Lung (tissue), 13 donors: ENCODE data around the gene KIF1A. TPM values are rescaled to one million over a fixed set of nuclear protein-coding genes. Genes with fewer than 3 reads are reported as not detected.

Experiments used
- ATAC-seq: fragments of 200-7000 bp; cut with Tn5 transposase; one replicate; pipeline ENCODE4 v1.9.1; 2020; ENCODE audit warnings: moderate number of reproducible peaks; ENCODE audit not compliant: insufficient read depth, low FRiP score
- DNase-seq, 3 donors: peaks; one replicate each; pipeline ENCODE4 v3.0.0-alpha.2; 2013 to 2017
- H3K27ac ChIP-seq, 2 donors: one replicate each; pipeline ENCODE4 v1.5.1; 2013; ENCODE audit warnings: mild to moderate bottlenecking in 2 of 2, moderate library complexity in 2 of 2, control low read depth in 1 of 2, inconsistent platforms in 1 of 2, low read depth in 1 of 2, low read length in 1 of 2
- H3K27me3 ChIP-seq, 3 donors: one replicate each; pipeline ENCODE4 v1.5.1; 2013; ENCODE audit warnings: low read length in 2 of 3; ENCODE audit not compliant: control insufficient read depth in 3 of 3, insufficient read depth in 3 of 3
- H3K36me3 ChIP-seq, 4 donors: one replicate each; pipeline ENCODE4 v1.5.1; 2013; ENCODE audit warnings: low read length in 4 of 4, mild to moderate bottlenecking in 1 of 4, moderate library complexity in 1 of 4; ENCODE audit not compliant: control insufficient read depth in 4 of 4, insufficient read depth in 4 of 4
- H3K4me1 ChIP-seq, 5 donors: one replicate each; pipeline ENCODE4 v1.5.1; 2013; ENCODE audit warnings: low read length in 5 of 5, mild to moderate bottlenecking in 2 of 5, moderate library complexity in 1 of 5; ENCODE audit not compliant: control insufficient read depth in 5 of 5, insufficient read depth in 5 of 5
- H3K4me3 ChIP-seq: one replicate; pipeline ENCODE4 v1.5.1; 2013; ENCODE audit warnings: mild to moderate bottlenecking, control low read depth, moderate library complexity
- H3K9ac ChIP-seq, 2 donors: one replicate each; pipeline ENCODE4 v1.5.1; 2013; ENCODE audit warnings: low read length in 2 of 2, control low read depth in 1 of 2; ENCODE audit not compliant: insufficient read depth in 1 of 2
- H3K9me3 ChIP-seq, 4 donors: one replicate each; pipeline ENCODE4 v1.5.1; 2013; ENCODE audit warnings: low read length in 3 of 4, mild to moderate bottlenecking in 1 of 4, moderate library complexity in 1 of 4; ENCODE audit not compliant: control insufficient read depth in 4 of 4, insufficient read depth in 3 of 4
- WGBS, 2 donors: extraction: QIAGEN DNeasy Blood & Tissue Kit; methylation state at CpG; one replicate each; pipeline ENCODE4 v1.1.7; 2013; 5-methylcytosine and 5-hydroxymethylcytosine counted together
- polyA plus RNA-seq, 2 donors: library from polyadenylated mRNA; stranded (reverse); fragments of 200-250 nt; gene quantifications; one replicate each; pipeline ENCODE4 v1.2.1, GENCODE V29; 2013
- small RNA-seq: library from RNA; depleted of rRNA; stranded (forward); fragments of <200 nt; gene quantifications from one replicate; pipeline ENCODE3, GENCODE V24; 2014; ENCODE audit warnings: low replicate concordance
- total RNA-seq, 2 donors: library from RNA; depleted of rRNA in 1 of 2; stranded (reverse); fragments of >200 nt in 1 of 2; gene quantifications; one replicate each; pipeline ENCODE4 v1.2.1, GENCODE V29; 2014 to 2021
- TF ChIP-seq, protein P1 (sequence below): IDR thresholded peaks from 2 replicates; pipeline ENCODE4 v1.5.1; 2012; ENCODE audit warnings: mild to moderate bottlenecking; ENCODE audit errors: control extremely low read depth, extremely low read depth
- donor health status: control.
- donor health status: control.
- donor health status: Bipolar disorder and iron deficiency.
- donor health status: healthy.
- donor health status: DM: yes; HTN: yes; CAD: no.

KIF1A gene
- total and polyA plus RNA-seq, 4 donors, result 0.14 to 2.3 (median 0.46) TPM

GRCh38 chr2:240664622-240665021 lies 155.4 kb downstream of the KIF1A start:
- H3K4me3 ChIP-seq, result no peak overlapping the region

More at GRCh38 chr2:240664622-240665021, 155.4 kb downstream of the KIF1A start:
- TF ChIP-seq, protein P1, sequence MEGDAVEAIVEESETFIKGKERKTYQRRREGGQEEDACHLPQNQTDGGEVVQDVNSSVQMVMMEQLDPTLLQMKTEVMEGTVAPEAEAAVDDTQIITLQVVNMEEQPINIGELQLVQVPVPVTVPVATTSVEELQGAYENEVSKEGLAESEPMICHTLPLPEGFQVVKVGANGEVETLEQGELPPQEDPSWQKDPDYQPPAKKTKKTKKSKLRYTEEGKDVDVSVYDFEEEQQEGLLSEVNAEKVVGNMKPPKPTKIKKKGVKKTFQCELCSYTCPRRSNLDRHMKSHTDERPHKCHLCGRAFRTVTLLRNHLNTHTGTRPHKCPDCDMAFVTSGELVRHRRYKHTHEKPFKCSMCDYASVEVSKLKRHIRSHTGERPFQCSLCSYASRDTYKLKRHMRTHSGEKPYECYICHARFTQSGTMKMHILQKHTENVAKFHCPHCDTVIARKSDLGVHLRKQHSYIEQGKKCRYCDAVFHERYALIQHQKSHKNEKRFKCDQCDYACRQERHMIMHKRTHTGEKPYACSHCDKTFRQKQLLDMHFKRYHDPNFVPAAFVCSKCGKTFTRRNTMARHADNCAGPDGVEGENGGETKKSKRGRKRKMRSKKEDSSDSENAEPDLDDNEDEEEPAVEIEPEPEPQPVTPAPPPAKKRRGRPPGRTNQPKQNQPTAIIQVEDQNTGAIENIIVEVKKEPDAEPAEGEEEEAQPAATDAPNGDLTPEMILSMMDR, result no peak
- Histone ChIP-seq H3K9me3 (peaks cover 4 to 5% (median 4%) of the 10 kb centered on the region in 4 donors), H3K27me3 (peaks cover 0 to 20% (median 16%) of the 10 kb centered on the region in 3 donors), H3K36me3 (no peaks in the 10 kb centered on the region), H3K27ac (no peak overlapping the region), H3K9ac (no peak overlapping the region), H3K4me1 (no peaks in the 10 kb centered on the region)
- ATAC-seq (no peak), DNase-seq (no peak)
- 64 to 86% methylated on average over 1 of the region's 1 CpG for WGBS, 2 donors

Small RNA genes lying within 50 kb of the gene (small RNA-seq; reads per million reads assigned to genes)
- gene AC011298.3, result not detected

Other genes starting within 250 kb of the KIF1A start
- gene CAPN10, start 233.5 kb downstream of the KIF1A start, total RNA-seq, result 10 to 100 TPM; 28.2 to 42.9 TPM
- 10 to 100 TPM; 28.3 to 38.7 TPM for gene CAPN10, start 233.5 kb downstream of the KIF1A start, polyA plus RNA-seq
- gene GPR35, start 194.7 kb downstream of the KIF1A start, total RNA-seq, result 1 to 10 TPM; 2.3 to 4.4 TPM
- gene GPR35, start 194.7 kb downstream of the KIF1A start, polyA plus RNA-seq, result 10 to 100 TPM in 1 of 2 donors, 1 to 10 TPM in 1; 3.9 to 10.3 TPM
- under 1 TPM in 1 of 2 donors, not detected in 1; 0.15 TPM for gene AQP12B, start 137.3 kb downstream of the KIF1A start, total RNA-seq
- not detected for gene AQP12B, start 137.3 kb downstream of the KIF1A start, polyA plus RNA-seq
- gene AQP12A, start 128.4 kb downstream of the KIF1A start, total RNA-seq, result not detected
- gene AQP12A, start 128.4 kb downstream of the KIF1A start, polyA plus RNA-seq, result not detected
- under 1 TPM in 1 of 2 donors, not detected in 1; 0.61 TPM for gene AGXT, start 48.6 kb upstream of the KIF1A start, total RNA-seq
- gene AGXT, start 48.6 kb upstream of the KIF1A start, polyA plus RNA-seq, result under 1 TPM; 0.05 to 0.16 TPM
- 10 to 100 TPM in 1 of 2 donors, 1 to 10 TPM in 1; 2.9 to 21.1 TPM for gene MAB21L4, start 75.9 kb upstream of the KIF1A start, total RNA-seq
- 1 to 10 TPM; 4.9 to 8.7 TPM for gene MAB21L4, start 75.9 kb upstream of the KIF1A start, polyA plus RNA-seq
- 10 to 100 TPM in 1 of 2 donors, 1 to 10 TPM in 1; 5.6 to 17.4 TPM for gene CROCC2, start 86.1 kb upstream of the KIF1A start, total RNA-seq
- gene CROCC2, start 86.1 kb upstream of the KIF1A start, polyA plus RNA-seq, result 1 to 10 TPM; 1.3 to 3.1 TPM
- gene SNED1, start 178.4 kb upstream of the KIF1A start, total RNA-seq, result 10 to 100 TPM; 57.1 to 74.6 TPM
- 10 to 100 TPM in 1 of 2 donors, 1 to 10 TPM in 1; 5.9 to 12.3 TPM for gene SNED1, start 178.4 kb upstream of the KIF1A start, polyA plus RNA-seq